Measurements from ENCODE around the gene NDFIP2.

Gene NDFIP2

GRCh38 chr13:79529817-79530216, 48.9 kb downstream of the NDFIP2 start:
- H3K9ac ChIP-seq (ENCODE audit: low read length in 5 of 5), result no peak overlapping the region

GRCh38 chr13:79530270-79530669, 49.3 kb downstream of the NDFIP2 start:
- peaks cover 0 to 10% (median 0%) of the 10 kb centered on the region in 5 donors for H3K36me3 ChIP-seq (ENCODE audit: control insufficient read depth in 5 of 5, insufficient read depth in 5 of 5, low read length in 5 of 5)
- H3K4me1 ChIP-seq (ENCODE audit: control insufficient read depth in 5 of 5, insufficient read depth in 5 of 5, low read length in 5 of 5), result peaks cover 0 to 5% (median 4%) of the 10 kb centered on the region in 5 donors
- no peaks in the 10 kb centered on the region for H3K9me3 ChIP-seq (ENCODE audit: control insufficient read depth in 5 of 5, low read length in 5 of 5)
- H3K27ac ChIP-seq (ENCODE audit: low read depth, low read length), result no peak overlapping the region
- H3K4me3 ChIP-seq (ENCODE audit: low read depth in 1 of 5, low read length in 5 of 5), result no peak overlapping the region
- no peaks in the 10 kb centered on the region for H3K27me3 ChIP-seq (ENCODE audit: control insufficient read depth in 5 of 5, insufficient read depth in 4 of 5, low read length in 5 of 5)
- H3K9ac ChIP-seq (ENCODE audit: low read length in 5 of 5), result no peak overlapping the region

More at GRCh38 chr13:79529817-79530216, 48.9 kb downstream of the NDFIP2 start:
- no peak overlapping the region for H3K4me3 ChIP-seq (ENCODE audit: low read depth in 1 of 5, low read length in 5 of 5)
- no peaks in the 10 kb centered on the region for H3K27me3 ChIP-seq (ENCODE audit: control insufficient read depth in 5 of 5, insufficient read depth in 4 of 5, low read length in 5 of 5)
- H3K9me3 ChIP-seq (ENCODE audit: control insufficient read depth in 5 of 5, low read length in 5 of 5), result no peaks in the 10 kb centered on the region
- H3K36me3 ChIP-seq (ENCODE audit: control insufficient read depth in 5 of 5, insufficient read depth in 5 of 5, low read length in 5 of 5), result peaks cover 0 to 11% (median 0%) of the 10 kb centered on the region in 5 donors
- peaks cover 0 to 5% (median 4%) of the 10 kb centered on the region in 5 donors for H3K4me1 ChIP-seq (ENCODE audit: control insufficient read depth in 5 of 5, insufficient read depth in 5 of 5, low read length in 5 of 5)
- no peak overlapping the region for H3K27ac ChIP-seq (ENCODE audit: low read depth, low read length)

GRCh38 chr13:79531542-79532254, 50.7 kb downstream of the NDFIP2 start:
- no peak overlapping the region for H3K9ac ChIP-seq (ENCODE audit: low read length in 5 of 5)
- peaks cover 0 to 4% (median 3%) of the 10 kb centered on the region in 5 donors for H3K4me1 ChIP-seq (ENCODE audit: control insufficient read depth in 5 of 5, insufficient read depth in 5 of 5, low read length in 5 of 5)
- no peaks in the 10 kb centered on the region for H3K27me3 ChIP-seq (ENCODE audit: control insufficient read depth in 5 of 5, insufficient read depth in 4 of 5, low read length in 5 of 5)
- no peaks in the 10 kb centered on the region for H3K9me3 ChIP-seq (ENCODE audit: control insufficient read depth in 5 of 5, low read length in 5 of 5)
- H3K36me3 ChIP-seq (ENCODE audit: control insufficient read depth in 5 of 5, insufficient read depth in 5 of 5, low read length in 5 of 5), result peaks cover 0 to 6% (median 0%) of the 10 kb centered on the region in 5 donors
- no peak overlapping the region for H3K4me3 ChIP-seq (ENCODE audit: low read depth in 1 of 5, low read length in 5 of 5)
- no peak overlapping the region for H3K27ac ChIP-seq (ENCODE audit: low read depth, low read length)

GRCh38 chr13:79532576-79532975, 51.6 kb downstream of the NDFIP2 start:
- Histone ChIP-seq H3K27ac (ENCODE audit: low read depth, low read length) (no peak overlapping the region), H3K9me3 (ENCODE audit: control insufficient read depth in 5 of 5, low read length in 5 of 5) (no peaks in the 10 kb centered on the region)

GRCh38 chr13:79533781-79534400, 52.9 kb downstream of the NDFIP2 start:
- no peaks in the 10 kb centered on the region for H3K27me3 ChIP-seq (ENCODE audit: control insufficient read depth in 5 of 5, insufficient read depth in 4 of 5, low read length in 5 of 5)
- peaks cover 0 to 4% (median 0%) of the 10 kb centered on the region in 5 donors for H3K36me3 ChIP-seq (ENCODE audit: control insufficient read depth in 5 of 5, insufficient read depth in 5 of 5, low read length in 5 of 5)
- H3K9me3 ChIP-seq (ENCODE audit: control insufficient read depth in 5 of 5, low read length in 5 of 5), result no peaks in the 10 kb centered on the region
- no peak overlapping the region for H3K27ac ChIP-seq (ENCODE audit: low read depth, low read length)
- H3K4me1 ChIP-seq (ENCODE audit: control insufficient read depth in 5 of 5, insufficient read depth in 5 of 5, low read length in 5 of 5), result peaks cover 0 to 4% (median 3%) of the 10 kb centered on the region in 5 donors
- no peak overlapping the region for H3K9ac ChIP-seq (ENCODE audit: low read length in 5 of 5)
- H3K4me3 ChIP-seq (ENCODE audit: low read depth in 1 of 5, low read length in 5 of 5), result no peak overlapping the region

More at GRCh38 chr13:79532576-79532975, 51.6 kb downstream of the NDFIP2 start:
- no peak overlapping the region for H3K9ac ChIP-seq (ENCODE audit: low read length in 5 of 5)
- no peaks in the 10 kb centered on the region for H3K27me3 ChIP-seq (ENCODE audit: control insufficient read depth in 5 of 5, insufficient read depth in 4 of 5, low read length in 5 of 5)
- peaks cover 0 to 6% (median 0%) of the 10 kb centered on the region in 5 donors for H3K36me3 ChIP-seq (ENCODE audit: control insufficient read depth in 5 of 5, insufficient read depth in 5 of 5, low read length in 5 of 5)
- H3K4me3 ChIP-seq (ENCODE audit: low read depth in 1 of 5, low read length in 5 of 5), result no peak overlapping the region
- peaks cover 0 to 4% (median 3%) of the 10 kb centered on the region in 5 donors for H3K4me1 ChIP-seq (ENCODE audit: control insufficient read depth in 5 of 5, insufficient read depth in 5 of 5, low read length in 5 of 5)

- Histone ChIP-seq H3K9me3 (ENCODE audit: control insufficient read depth in 5 of 5, low read length in 5 of 5) (no peaks in the 10 kb centered on the region), H3K36me3 (ENCODE audit: control insufficient read depth in 5 of 5, insufficient read depth in 5 of 5, low read length in 5 of 5) (peaks cover 0 to 4% (median 0%) of the 10 kb centered on the region in 5 donors), H3K4me3 (ENCODE audit: low read depth in 1 of 5, low read length in 5 of 5) (no peak overlapping the region), H3K27ac (ENCODE audit: low read depth, low read length) (no peak overlapping the region), H3K4me1 (ENCODE audit: control insufficient read depth in 5 of 5, insufficient read depth in 5 of 5, low read length in 5 of 5) (peaks cover 0 to 4% (median 3%) of the 10 kb centered on the region in 5 donors), H3K27me3 (ENCODE audit: control insufficient read depth in 5 of 5, insufficient read depth in 4 of 5, low read length in 5 of 5) (no peaks in the 10 kb centered on the region), H3K9ac (ENCODE audit: low read length in 5 of 5) (no peak overlapping the region)
These were observed 53.6 kb downstream of the NDFIP2 start for GRCh38 chr13:79534596-79534995.

- Histone ChIP-seq H3K4me3 (ENCODE audit: low read depth in 1 of 5, low read length in 5 of 5) (no peak overlapping the region), H3K36me3 (ENCODE audit: control insufficient read depth in 5 of 5, insufficient read depth in 5 of 5, low read length in 5 of 5) (peaks cover 0 to 4% (median 0%) of the 10 kb centered on the region in 5 donors), H3K27ac (ENCODE audit: low read depth, low read length) (no peak overlapping the region), H3K9me3 (ENCODE audit: control insufficient read depth in 5 of 5, low read length in 5 of 5) (no peaks in the 10 kb centered on the region), H3K9ac (ENCODE audit: low read length in 5 of 5) (no peak overlapping the region), H3K27me3 (ENCODE audit: control insufficient read depth in 5 of 5, insufficient read depth in 4 of 5, low read length in 5 of 5) (no peaks in the 10 kb centered on the region), H3K4me1 (ENCODE audit: control insufficient read depth in 5 of 5, insufficient read depth in 5 of 5, low read length in 5 of 5) (peaks cover 0 to 4% (median 0%) of the 10 kb centered on the region in 5 donors)
These were observed 57.8 kb downstream of the NDFIP2 start for GRCh38 chr13:79538757-79539156.

GRCh38 chr13:79540504-79540903, 59.5 kb downstream of the NDFIP2 start:
- Histone ChIP-seq H3K36me3 (ENCODE audit: control insufficient read depth in 5 of 5, insufficient read depth in 5 of 5, low read length in 5 of 5) (no peaks in the 10 kb centered on the region), H3K9me3 (ENCODE audit: control insufficient read depth in 5 of 5, low read length in 5 of 5) (no peaks in the 10 kb centered on the region), H3K27me3 (ENCODE audit: control insufficient read depth in 5 of 5, insufficient read depth in 4 of 5, low read length in 5 of 5) (no peaks in the 10 kb centered on the region), H3K9ac (ENCODE audit: low read length in 5 of 5) (peak overlapping the region in 1 of 5 donors; percentile 30), H3K4me1 (ENCODE audit: control insufficient read depth in 5 of 5, insufficient read depth in 5 of 5, low read length in 5 of 5) (no peaks in the 10 kb centered on the region), H3K27ac (ENCODE audit: low read depth, low read length) (no peak overlapping the region), H3K4me3 (ENCODE audit: low read depth in 1 of 5, low read length in 5 of 5) (no peak overlapping the region)

- no peaks in the 10 kb centered on the region for H3K4me1 ChIP-seq (ENCODE audit: control insufficient read depth in 5 of 5, insufficient read depth in 5 of 5, low read length in 5 of 5)
- H3K36me3 ChIP-seq (ENCODE audit: control insufficient read depth in 5 of 5, insufficient read depth in 5 of 5, low read length in 5 of 5), result no peaks in the 10 kb centered on the region
- no peaks in the 10 kb centered on the region for H3K27me3 ChIP-seq (ENCODE audit: control insufficient read depth in 5 of 5, insufficient read depth in 4 of 5, low read length in 5 of 5)
- H3K27ac ChIP-seq (ENCODE audit: low read depth, low read length), result no peak overlapping the region
- H3K9ac ChIP-seq (ENCODE audit: low read length in 5 of 5), result no peak overlapping the region
- H3K4me3 ChIP-seq (ENCODE audit: low read depth in 1 of 5, low read length in 5 of 5), result no peak overlapping the region
- H3K9me3 ChIP-seq (ENCODE audit: control insufficient read depth in 5 of 5, low read length in 5 of 5), result no peaks in the 10 kb centered on the region
These were observed 60.6 kb downstream of the NDFIP2 start for GRCh38 chr13:79541426-79542049.

GRCh38 chr13:79543883-79544282, 62.9 kb downstream of the NDFIP2 start:
- Histone ChIP-seq H3K9me3 (ENCODE audit: control insufficient read depth in 5 of 5, low read length in 5 of 5) (no peaks in the 10 kb centered on the region), H3K27ac (ENCODE audit: low read depth, low read length) (no peak overlapping the region), H3K9ac (ENCODE audit: low read length in 5 of 5) (no peak overlapping the region), H3K27me3 (ENCODE audit: control insufficient read depth in 5 of 5, insufficient read depth in 4 of 5, low read length in 5 of 5) (no peaks in the 10 kb centered on the region), H3K36me3 (ENCODE audit: control insufficient read depth in 5 of 5, insufficient read depth in 5 of 5, low read length in 5 of 5) (no peaks in the 10 kb centered on the region), H3K4me3 (ENCODE audit: low read depth in 1 of 5, low read length in 5 of 5) (no peak overlapping the region), H3K4me1 (ENCODE audit: control insufficient read depth in 5 of 5, insufficient read depth in 5 of 5, low read length in 5 of 5) (no peaks in the 10 kb centered on the region)
